ENCODE results near the gene MBNL3.
"Not testable (repeated sequence)": the region's sequence is repeated elsewhere in the genome, so short reads cannot be mapped to it uniquely, and the experiment has no call there.

MBNL3 gene

GRCh38 chrX:132468454-132468853 lies 20.4 kb downstream of the MBNL3 start:
- Histone ChIP-seq H3K27ac (no peak overlapping the region), H3K4me3 (no peak overlapping the region), H3K36me3 (ENCODE audit: insufficient read depth, low read length) (no peaks in the 10 kb centered on the region), H3K9me3 (ENCODE audit: low read depth, low read length) (no peaks in the 10 kb centered on the region), H3K9ac (ENCODE audit: insufficient read length) (no peak overlapping the region)
- TF ChIP-seq FOXP2 (optimal IDR thresholded peaks at IDR 0.05; ENCODE audit: control extremely low read depth, extremely low read length, insufficient read depth) (no peak), POLR2AphosphoS5 (IDR thresholded peaks at IDR 0.05; ENCODE audit: borderline replicate concordance, low read depth, low read length) (no peak), EZH2 (IDR thresholded peaks at IDR 0.05) (no peak)
- no peak for DNase-seq (ENCODE audit: low read depth, low spot score)

GRCh38 chrX:132467989-132468388 lies 20.8 kb downstream of the MBNL3 start:
- H3K27ac ChIP-seq, result no peak overlapping the region
- no peak for TF ChIP-seq EZH2 (IDR thresholded peaks at IDR 0.05)
- no peak for TF ChIP-seq FOXP2 (optimal IDR thresholded peaks at IDR 0.05; ENCODE audit: control extremely low read depth, extremely low read length, insufficient read depth)
- no peak for TF ChIP-seq POLR2AphosphoS5 (IDR thresholded peaks at IDR 0.05; ENCODE audit: borderline replicate concordance, low read depth, low read length)

GRCh38 chrX:132467026-132467425 lies 21.8 kb downstream of the MBNL3 start:
- no peak overlapping the region for H3K9ac ChIP-seq (ENCODE audit: insufficient read length)
- H3K36me3 ChIP-seq (ENCODE audit: insufficient read depth, low read length), result no peaks in the 10 kb centered on the region
- H3K4me3 ChIP-seq, result no peak overlapping the region
- no peak for DNase-seq (ENCODE audit: low read depth, low spot score)
- TF ChIP-seq FOXP2 (optimal IDR thresholded peaks at IDR 0.05; ENCODE audit: control extremely low read depth, extremely low read length, insufficient read depth), result no peak
- TF ChIP-seq POLR2AphosphoS5 (IDR thresholded peaks at IDR 0.05; ENCODE audit: borderline replicate concordance, low read depth, low read length), result no peak
- no peak for TF ChIP-seq EZH2 (IDR thresholded peaks at IDR 0.05)
- H3K27ac ChIP-seq, result no peak overlapping the region
- H3K9me3 ChIP-seq (ENCODE audit: low read depth, low read length), result no peaks in the 10 kb centered on the region

More at GRCh38 chrX:132467989-132468388, 20.8 kb downstream of the MBNL3 start:
- Histone ChIP-seq H3K4me3 (no peak overlapping the region), H3K36me3 (ENCODE audit: insufficient read depth, low read length) (no peaks in the 10 kb centered on the region), H3K9ac (ENCODE audit: insufficient read length) (no peak overlapping the region), H3K9me3 (ENCODE audit: low read depth, low read length) (no peaks in the 10 kb centered on the region)
- DNase-seq (ENCODE audit: low read depth, low spot score), result no peak

- Histone ChIP-seq H3K27ac (no peak overlapping the region), H3K9me3 (ENCODE audit: low read depth, low read length) (no peaks in the 10 kb centered on the region), H3K9ac (ENCODE audit: insufficient read length) (no peak overlapping the region), H3K36me3 (ENCODE audit: insufficient read depth, low read length) (no peaks in the 10 kb centered on the region), H3K4me3 (no peak overlapping the region)
- TF ChIP-seq FOXP2 (optimal IDR thresholded peaks at IDR 0.05; ENCODE audit: control extremely low read depth, extremely low read length, insufficient read depth), result no peak
- no peak for TF ChIP-seq EZH2 (IDR thresholded peaks at IDR 0.05)
- no peak for TF ChIP-seq POLR2AphosphoS5 (IDR thresholded peaks at IDR 0.05; ENCODE audit: borderline replicate concordance, low read depth, low read length)
- DNase-seq (ENCODE audit: low read depth, low spot score), result no peak
Observed at GRCh38 chrX:132463411-132463810, 25.4 kb downstream of the MBNL3 start.

- Histone ChIP-seq H3K36me3 (ENCODE audit: insufficient read depth, low read length) (no peaks in the 10 kb centered on the region), H3K4me3 (no peak overlapping the region)
- TF ChIP-seq POLR2AphosphoS5 (IDR thresholded peaks at IDR 0.05; ENCODE audit: borderline replicate concordance, low read depth, low read length) (no peak), FOXP2 (optimal IDR thresholded peaks at IDR 0.05; ENCODE audit: control extremely low read depth, extremely low read length, insufficient read depth) (no peak), EZH2 (IDR thresholded peaks at IDR 0.05) (no peak)
Observed at GRCh38 chrX:132461886-132462285, 27.0 kb downstream of the MBNL3 start.

GRCh38 chrX:132452911-132453550 lies 35.8 kb downstream of the MBNL3 start:
- H3K4me3 ChIP-seq, result no peak overlapping the region
- no peak for DNase-seq (ENCODE audit: low read depth, low spot score)
- no peaks in the 10 kb centered on the region for H3K36me3 ChIP-seq (ENCODE audit: insufficient read depth, low read length)
- no peak overlapping the region for H3K9ac ChIP-seq (ENCODE audit: insufficient read length)
- TF ChIP-seq FOXP2 (optimal IDR thresholded peaks at IDR 0.05; ENCODE audit: control extremely low read depth, extremely low read length, insufficient read depth), result no peak
- TF ChIP-seq POLR2AphosphoS5 (IDR thresholded peaks at IDR 0.05; ENCODE audit: borderline replicate concordance, low read depth, low read length), result no peak
- TF ChIP-seq EZH2 (IDR thresholded peaks at IDR 0.05), result no peak
- H3K9me3 ChIP-seq (ENCODE audit: low read depth, low read length), result no peaks in the 10 kb centered on the region
- no peak overlapping the region for H3K27ac ChIP-seq

More at GRCh38 chrX:132461886-132462285, 27.0 kb downstream of the MBNL3 start:
- Histone ChIP-seq H3K27ac (no peak overlapping the region), H3K9ac (ENCODE audit: insufficient read length) (no peak overlapping the region), H3K9me3 (ENCODE audit: low read depth, low read length) (no peaks in the 10 kb centered on the region)
- DNase-seq (ENCODE audit: low read depth, low spot score), result no peak

- DNase-seq (ENCODE audit: low read depth, low spot score); H3K9me3 ChIP-seq (ENCODE audit: low read depth, low read length); H3K4me3 ChIP-seq; H3K27ac ChIP-seq; H3K36me3 ChIP-seq (ENCODE audit: insufficient read depth, low read length); H3K9ac ChIP-seq (ENCODE audit: insufficient read length): not testable (repeated sequence)
Observed at GRCh38 chrX:132445909-132446308, 42.9 kb downstream of the MBNL3 start.

GRCh38 chrX:132444936-132445335 lies 43.9 kb downstream of the MBNL3 start:
- Histone ChIP-seq H3K36me3 (ENCODE audit: insufficient read depth, low read length) (no peaks in the 10 kb centered on the region), H3K27ac (no peak overlapping the region), H3K4me3 (no peak overlapping the region), H3K9me3 (ENCODE audit: low read depth, low read length) (no peaks in the 10 kb centered on the region), H3K9ac (ENCODE audit: insufficient read length) (no peak overlapping the region)
- TF ChIP-seq EZH2 (IDR thresholded peaks at IDR 0.05), result no peak
- TF ChIP-seq POLR2AphosphoS5 (IDR thresholded peaks at IDR 0.05; ENCODE audit: borderline replicate concordance, low read depth, low read length), result no peak
- no peak for TF ChIP-seq FOXP2 (optimal IDR thresholded peaks at IDR 0.05; ENCODE audit: control extremely low read depth, extremely low read length, insufficient read depth)
- no peak for DNase-seq (ENCODE audit: low read depth, low spot score)
